NT2/D1 (cell line): ENCODE data around the gene CAPN13.

Experiments used
- SUZ12 ChIP-seq: IDR thresholded peaks from 2 replicates; pipeline ENCODE4 v1.6.1; 2011; ENCODE audit not compliant: insufficient read length, insufficient read depth; ENCODE audit errors: extremely low read depth
- YY1 ChIP-seq: IDR thresholded peaks from 2 replicates; pipeline ENCODE4 v1.6.1; 2011; ENCODE audit not compliant: insufficient read length, insufficient read depth

- TF ChIP-seq SUZ12 (no peak), YY1 (no peak)
These were observed 7.9 kb downstream of the CAPN13 start for GRCh38 chr2:30799366-30799765.
